Measurements from ENCODE around the gene LSAMP. TPM values are rescaled to one million over a fixed set of nuclear protein-coding genes. Genes with fewer than 3 reads are reported as not detected.

LSAMP gene
- total RNA-seq, 2 experiments from 2014 or later: not detected

DNA sequence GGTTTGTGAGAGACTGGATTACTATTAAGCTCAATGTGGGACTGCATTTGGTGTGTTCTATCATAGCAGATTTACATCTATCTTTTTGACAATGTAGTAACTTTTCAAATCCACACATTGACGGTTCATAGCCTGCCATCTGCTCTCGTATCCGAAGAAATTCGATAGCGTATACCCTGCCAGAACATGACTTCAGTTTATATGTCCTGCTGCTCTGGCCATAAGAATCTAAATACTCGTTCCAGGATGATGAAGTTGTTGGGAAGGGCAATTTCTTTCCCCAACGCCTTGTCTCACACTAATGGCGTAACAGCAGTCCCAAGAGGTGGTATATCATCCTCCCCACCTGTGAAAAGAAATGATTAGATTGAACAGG lies 180.0 kb downstream of the LSAMP start:
- H3K4me3 Mint-ChIP-seq: no peak overlapping the region
- intact Hi-C loops (cut with micrococcal nuclease): no loop called here
- ChIA-PET CTCF (no interaction called here), POLR2A (no interaction called here)
- H3K36me3 Mint-ChIP-seq (ENCODE audit: low read depth): no peaks in the 10 kb centered on the region
- no peaks in the 10 kb centered on the region for H3K4me1 Mint-ChIP-seq (ENCODE audit: low read depth)
- no peaks in the 10 kb centered on the region for H3K9me3 Mint-ChIP-seq
- no peak overlapping the region for H3K27ac Mint-ChIP-seq
- DNase-seq: no peak
- no peaks in the 10 kb centered on the region for H3K27me3 Mint-ChIP-seq
- TF ChIP-seq, protein P1, sequence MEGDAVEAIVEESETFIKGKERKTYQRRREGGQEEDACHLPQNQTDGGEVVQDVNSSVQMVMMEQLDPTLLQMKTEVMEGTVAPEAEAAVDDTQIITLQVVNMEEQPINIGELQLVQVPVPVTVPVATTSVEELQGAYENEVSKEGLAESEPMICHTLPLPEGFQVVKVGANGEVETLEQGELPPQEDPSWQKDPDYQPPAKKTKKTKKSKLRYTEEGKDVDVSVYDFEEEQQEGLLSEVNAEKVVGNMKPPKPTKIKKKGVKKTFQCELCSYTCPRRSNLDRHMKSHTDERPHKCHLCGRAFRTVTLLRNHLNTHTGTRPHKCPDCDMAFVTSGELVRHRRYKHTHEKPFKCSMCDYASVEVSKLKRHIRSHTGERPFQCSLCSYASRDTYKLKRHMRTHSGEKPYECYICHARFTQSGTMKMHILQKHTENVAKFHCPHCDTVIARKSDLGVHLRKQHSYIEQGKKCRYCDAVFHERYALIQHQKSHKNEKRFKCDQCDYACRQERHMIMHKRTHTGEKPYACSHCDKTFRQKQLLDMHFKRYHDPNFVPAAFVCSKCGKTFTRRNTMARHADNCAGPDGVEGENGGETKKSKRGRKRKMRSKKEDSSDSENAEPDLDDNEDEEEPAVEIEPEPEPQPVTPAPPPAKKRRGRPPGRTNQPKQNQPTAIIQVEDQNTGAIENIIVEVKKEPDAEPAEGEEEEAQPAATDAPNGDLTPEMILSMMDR (IDR thresholded peaks at IDR 0.05): no peak
- ATAC-seq: no peak

DNA sequence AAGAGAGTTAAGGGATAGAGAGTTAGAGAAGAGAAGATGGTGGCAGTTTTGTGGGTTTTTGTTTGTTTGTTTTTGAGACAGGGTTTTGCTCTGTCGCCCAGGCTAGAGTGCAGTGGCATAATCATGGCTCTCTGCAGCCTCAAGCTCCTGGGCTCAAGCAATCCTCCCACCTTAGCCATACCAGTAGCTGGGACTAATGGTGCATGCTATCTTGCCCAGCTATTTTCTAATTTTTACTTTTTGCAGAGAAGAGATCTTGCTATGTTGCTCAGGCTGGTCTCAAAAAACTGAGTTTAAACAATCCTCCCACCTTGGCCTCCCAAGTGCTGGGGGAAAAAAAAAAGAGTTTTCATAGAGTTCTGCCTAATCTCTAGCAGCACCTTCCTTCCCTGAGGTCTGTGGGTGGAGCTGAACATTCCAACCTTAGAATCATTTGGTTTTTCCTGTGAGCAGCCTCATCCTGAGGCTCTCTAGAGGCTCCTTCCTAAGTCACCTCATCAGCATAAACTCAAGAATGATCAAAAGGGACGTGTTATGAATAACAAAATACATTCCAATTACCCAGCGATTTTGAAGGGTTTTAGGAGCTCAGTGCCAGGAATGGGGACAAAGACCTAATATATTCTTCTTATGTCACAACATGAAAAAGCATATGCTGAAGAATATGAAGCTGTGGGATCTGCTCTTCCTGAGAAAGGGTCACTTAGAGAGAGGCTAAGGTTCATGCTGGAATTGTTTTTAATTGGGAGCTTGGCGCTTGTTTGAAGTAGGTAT lies 180.6 kb downstream of the LSAMP start:
- ChIA-PET POLR2A (no interaction called here), CTCF (no interaction called here)
- DNase-seq: no peak
- Mint-ChIP-seq H3K4me3 (no peak overlapping the region), H3K27ac (no peak overlapping the region), H3K9me3 (no peaks in the 10 kb centered on the region), H3K4me1 (ENCODE audit: low read depth) (no peaks in the 10 kb centered on the region), H3K27me3 (no peaks in the 10 kb centered on the region), H3K36me3 (ENCODE audit: low read depth) (no peaks in the 10 kb centered on the region)
- ATAC-seq: no peak
- intact Hi-C loops (cut with micrococcal nuclease): no loop called here
- TF ChIP-seq, protein P1 (IDR thresholded peaks at IDR 0.05): no peak

DNA sequence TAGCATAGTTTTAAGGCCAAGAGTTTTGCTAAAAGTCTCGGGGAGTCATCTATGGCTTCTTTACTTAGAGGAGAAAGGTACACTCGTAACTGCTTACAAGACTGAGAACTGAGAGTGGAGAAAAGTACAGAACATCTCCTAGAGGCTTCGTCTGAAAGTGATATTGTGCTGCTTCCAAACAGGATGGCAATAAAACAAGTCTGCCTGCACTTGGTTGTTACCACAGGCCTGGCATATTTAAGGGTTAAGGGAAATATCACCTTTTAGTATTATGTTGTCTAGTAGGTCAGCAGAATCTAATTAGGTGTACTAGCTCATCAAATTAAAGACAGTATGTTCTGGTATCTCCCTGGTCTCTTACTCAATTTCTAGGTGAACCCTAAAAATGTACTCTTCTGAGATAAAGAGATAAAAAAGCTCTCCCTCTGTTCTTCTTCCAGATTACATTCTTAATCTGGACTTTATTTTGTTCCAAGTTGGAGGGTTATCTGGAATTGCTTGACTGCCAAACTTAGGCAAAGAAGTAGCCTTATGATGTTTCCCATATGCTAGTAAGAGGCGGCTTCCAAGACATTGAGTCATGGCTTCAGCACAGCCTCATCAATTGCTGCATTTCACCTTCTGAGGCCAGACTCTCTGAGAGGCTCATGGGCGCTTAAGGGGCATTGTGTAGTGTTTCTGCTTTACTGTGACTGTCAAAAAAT lies 181.3 kb downstream of the LSAMP start:
- no peaks in the 10 kb centered on the region for H3K4me1 Mint-ChIP-seq (ENCODE audit: low read depth)
- no peaks in the 10 kb centered on the region for H3K27me3 Mint-ChIP-seq
- ChIA-PET CTCF (no interaction called here), POLR2A (no interaction called here)
- intact Hi-C loops (cut with micrococcal nuclease): no loop called here
- no peak overlapping the region for H3K27ac Mint-ChIP-seq
- ATAC-seq: no peak
- no peak for DNase-seq
- H3K4me3 Mint-ChIP-seq: no peak overlapping the region
- no peaks in the 10 kb centered on the region for H3K9me3 Mint-ChIP-seq
- TF ChIP-seq, protein P1 (IDR thresholded peaks at IDR 0.05): no peak
- no peaks in the 10 kb centered on the region for H3K36me3 Mint-ChIP-seq (ENCODE audit: low read depth)

DNA sequence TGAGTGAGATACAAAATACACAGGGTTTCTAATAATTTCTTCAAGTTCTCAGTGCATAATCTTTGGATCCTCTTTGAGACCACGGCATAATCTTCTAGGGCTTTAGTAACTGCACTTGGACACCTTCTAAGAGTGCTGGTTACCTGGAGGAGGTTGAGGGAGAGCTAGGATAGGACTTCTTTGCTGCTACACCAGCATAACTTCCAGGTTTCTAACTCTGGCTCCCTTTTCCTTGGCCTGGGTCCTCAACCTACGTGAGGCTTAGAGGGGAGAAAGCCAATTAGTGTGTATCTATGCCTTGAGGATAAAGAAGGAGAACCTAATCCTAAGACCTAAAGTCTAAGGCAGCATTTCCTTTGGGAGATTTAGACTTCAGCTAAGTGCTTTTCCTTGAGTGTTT lies 184.8 kb downstream of the LSAMP start:
- POLR2A ChIA-PET: no interaction called here
- intact Hi-C loops (cut with micrococcal nuclease): no loop called here
- no peaks in the 10 kb centered on the region for H3K27me3 Mint-ChIP-seq
- no peaks in the 10 kb centered on the region for H3K9me3 Mint-ChIP-seq
- no peaks in the 10 kb centered on the region for H3K36me3 Mint-ChIP-seq (ENCODE audit: low read depth)
- no peak for ATAC-seq
- CTCF ChIA-PET: no interaction called here
- no peak overlapping the region for H3K4me3 Mint-ChIP-seq
- TF ChIP-seq, protein P1 (IDR thresholded peaks at IDR 0.05): no peak
- no peak for DNase-seq
- H3K4me1 Mint-ChIP-seq (ENCODE audit: low read depth): no peaks in the 10 kb centered on the region
- no peak overlapping the region for H3K27ac Mint-ChIP-seq

DNA sequence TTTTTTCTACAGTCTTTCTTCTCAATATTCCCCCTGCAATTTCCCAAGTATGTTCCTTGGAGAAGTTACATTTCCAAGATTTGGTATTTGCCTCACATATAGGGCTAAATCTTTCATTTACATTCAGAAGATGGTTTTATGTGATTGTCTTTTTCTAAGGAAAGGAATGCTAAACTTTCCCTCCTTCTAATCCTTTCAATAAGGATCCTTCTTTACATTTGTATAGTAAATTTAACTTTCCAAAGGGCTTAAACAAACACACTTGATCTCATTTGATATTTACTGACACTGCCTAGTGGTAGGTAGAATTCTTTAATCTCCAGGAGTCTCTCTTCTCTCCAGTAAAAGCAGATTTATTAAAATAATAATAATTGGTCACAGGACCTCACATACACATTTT lies 185.3 kb downstream of the LSAMP start:
- H3K9me3 Mint-ChIP-seq: no peaks in the 10 kb centered on the region
- DNase-seq (no peak), ATAC-seq (no peak)
- H3K27me3 Mint-ChIP-seq: no peaks in the 10 kb centered on the region
- TF ChIP-seq, protein P1 (IDR thresholded peaks at IDR 0.05): no peak
- no peak overlapping the region for H3K27ac Mint-ChIP-seq
- no peaks in the 10 kb centered on the region for H3K4me1 Mint-ChIP-seq (ENCODE audit: low read depth)
- intact Hi-C loops (cut with micrococcal nuclease): no loop called here
- CTCF ChIA-PET: no interaction called here
- no peak overlapping the region for H3K4me3 Mint-ChIP-seq
- no peaks in the 10 kb centered on the region for H3K36me3 Mint-ChIP-seq (ENCODE audit: low read depth)
- POLR2A ChIA-PET: no interaction called here

Measured in activated CD8-positive, alpha-beta T cell treated with anti-CD3 and anti-CD28 coated beads for 36 hours (primary cell).